OCI-LY7 (cell line): ENCODE results near the gene CHN1.

Experiments
- CTCF ChIP-seq: fragments of 200-600 bp; sonication (generic); conservative IDR thresholded peaks from 2 replicates; pipeline ENCODE4 v1.5.1; 2014; ENCODE audit warnings: mild to moderate bottlenecking, antibody characterized with exemption, low read length, moderate library complexity, mixed read lengths
- EZH2phosphoT487 ChIP-seq: fragments of 200-600 bp; sonication (generic); IDR thresholded peaks from 2 replicates; pipeline ENCODE4 v1.6.1; 2018; ENCODE audit warnings: low read depth, borderline replicate concordance, mild to moderate bottlenecking, mixed run types, antibody characterized with exemption, low read length, moderate library complexity, mixed read lengths

- TF ChIP-seq CTCF (no peak), EZH2phosphoT487 (no peak)
These were observed 157.9 kb downstream of the CHN1 start for GRCh38 chr2:174846941-174847938.
